ENCODE measurements around the gene TMEM235. TPM values are rescaled to one million over a fixed set of nuclear protein-coding genes. Genes with fewer than 3 reads are reported as not detected.

The TMEM235 gene
- total RNA-seq, 1 donor, result not detected

- no peak overlapping the region for H3K4me3 ChIP-seq (ENCODE audit: low read depth, low read length)
- TF ChIP-seq CTCF (IDR thresholded peaks at IDR 0.05; ENCODE audit: insufficient read depth, low read depth, low read length), result no peak
- DNase-seq (ENCODE audit: low read depth), result no peak
These were observed 5.2 kb upstream of the TMEM235 start for GRCh38 chr17:78226055-78226758.

GRCh38 chr17:78226759-78227454, 4.5 kb upstream of the TMEM235 start:
- TF ChIP-seq CTCF (IDR thresholded peaks at IDR 0.05; ENCODE audit: insufficient read depth, low read depth, low read length), result no peak
- DNase-seq (ENCODE audit: low read depth), result no peak
- no peak overlapping the region for H3K4me3 ChIP-seq (ENCODE audit: low read depth, low read length)

GRCh38 chr17:78227455-78227916, 3.9 kb upstream of the TMEM235 start:
- no peak for TF ChIP-seq CTCF (IDR thresholded peaks at IDR 0.05; ENCODE audit: insufficient read depth, low read depth, low read length)
- no peak for DNase-seq (ENCODE audit: low read depth)
- no peak overlapping the region for H3K4me3 ChIP-seq (ENCODE audit: low read depth, low read length)

- TF ChIP-seq CTCF (IDR thresholded peaks at IDR 0.05; ENCODE audit: insufficient read depth, low read depth, low read length), result no peak
- DNase-seq (ENCODE audit: low read depth), result no peak
- H3K4me3 ChIP-seq (ENCODE audit: low read depth, low read length), result no peak overlapping the region
These were observed 3.3 kb upstream of the TMEM235 start for GRCh38 chr17:78228176-78228575.

- DNase-seq (ENCODE audit: low read depth), result no peak
- H3K4me3 ChIP-seq (ENCODE audit: low read depth, low read length), result no peak overlapping the region
- TF ChIP-seq CTCF (IDR thresholded peaks at IDR 0.05; ENCODE audit: insufficient read depth, low read depth, low read length), result no peak
These were observed 1.0 kb upstream of the TMEM235 start for GRCh38 chr17:78230252-78230962.

- no peak for TF ChIP-seq CTCF (IDR thresholded peaks at IDR 0.05; ENCODE audit: insufficient read depth, low read depth, low read length)
- no peak for DNase-seq (ENCODE audit: low read depth)
- no peak overlapping the region for H3K4me3 ChIP-seq (ENCODE audit: low read depth, low read length)
These were observed 794 bp downstream of the TMEM235 start for GRCh38 chr17:78231991-78232858.

All from fibroblast of villous mesenchyme (primary cell).